Thoracic aorta (tissue), 2 donors: Measurements from ENCODE around the gene RPGRIP1L. TPM values are rescaled to one million over a fixed set of nuclear protein-coding genes. Genes with fewer than 3 reads are reported as not detected.

Experiments
- ATAC-seq: fragments of 150-250 bp; one replicate; pipeline ENCODE4 v1.8.0; 2017; ENCODE audit warnings: low read depth; ENCODE audit not compliant: insufficient number of reproducible peaks, low FRiP score
- DNase-seq: peaks from one replicate; pipeline ENCODE4 v3.0.0-alpha.2; 2020; ENCODE audit warnings: low spot score
- H3K27ac ChIP-seq, 2 donors: fragments of 200-600 bp; sonication (generic); 1 replicate in 1 of 2; 2 replicates in 1 of 2; pipeline ENCODE4 v1.5.1; 2016; ENCODE audit warnings: mild to moderate bottlenecking in 2 of 2, moderate library complexity in 2 of 2
- H3K27me3 ChIP-seq: fragments of 200-600 bp; sonication (generic); replicated peaks from 2 replicates; pipeline ENCODE4 v1.6.0; 2016; ENCODE audit warnings: mild to moderate bottlenecking; ENCODE audit not compliant: insufficient read depth
- H3K36me3 ChIP-seq: fragments of 200-600 bp; sonication (generic); one replicate; pipeline ENCODE4 v1.5.1; 2016
- H3K4me1 ChIP-seq, 2 donors: fragments of 200-600 bp; sonication (generic); 1 replicate in 1 of 2; 2 replicates in 1 of 2; pipeline versions ENCODE4 v1.5.1 to v1.6.0; 2016; ENCODE audit warnings: low read depth in 2 of 2, mild to moderate bottlenecking in 1 of 2; ENCODE audit not compliant: control insufficient read depth in 1 of 2
- H3K4me3 ChIP-seq: fragments of 200-600 bp; sonication (generic); 2 replicates; pipeline ENCODE4 v1.5.1; 2016; ENCODE audit warnings: mild to moderate bottlenecking
- H3K9me3 ChIP-seq: fragments of 200-600 bp; sonication (generic); 2 replicates; pipeline ENCODE4 v1.5.1; 2016
- CTCF ChIP-seq: fragments of 200-600 bp; sonication (generic); IDR thresholded peaks from one replicate; pipeline ENCODE4 v1.5.1; 2019; ENCODE audit warnings: antibody characterized with exemption
- total RNA-seq, 2 donors: library from RNA; depleted of rRNA; stranded (reverse); fragments of >200 nt; gene quantifications; one replicate each; pipeline versions ENCODE4 v1.1.0 to v1.2.3, GENCODE V29; 2016

Gene RPGRIP1L
- total RNA-seq, 2 donors from 2014 or later: 3.4 to 9.1 TPM

GRCh38 chr16:53565296-53565863, 138.3 kb downstream of the RPGRIP1L start:
- Histone ChIP-seq H3K4me1 (no peaks in the 10 kb centered on the region), H3K9me3 (no peaks in the 10 kb centered on the region), H3K27me3 (no peaks in the 10 kb centered on the region), H3K4me3 (no peak overlapping the region), H3K27ac (no peak overlapping the region), H3K36me3 (no peaks in the 10 kb centered on the region)
- DNase-seq (no peak), ATAC-seq (no peak)
- no peak for TF ChIP-seq CTCF

GRCh38 chr16:53563426-53563825, 140.2 kb downstream of the RPGRIP1L start:
- H3K27me3 ChIP-seq: no peaks in the 10 kb centered on the region
- no peak overlapping the region for H3K27ac ChIP-seq
- ATAC-seq (no peak), DNase-seq (no peak)
- no peaks in the 10 kb centered on the region for H3K36me3 ChIP-seq
- H3K9me3 ChIP-seq: no peaks in the 10 kb centered on the region
- no peaks in the 10 kb centered on the region for H3K4me1 ChIP-seq
- no peak overlapping the region for H3K4me3 ChIP-seq
- TF ChIP-seq CTCF: no peak

GRCh38 chr16:53561101-53561888, 142.4 kb downstream of the RPGRIP1L start:
- DNase-seq (no peak), ATAC-seq (no peak)
- no peaks in the 10 kb centered on the region for H3K9me3 ChIP-seq
- no peak overlapping the region for H3K4me3 ChIP-seq
- no peaks in the 10 kb centered on the region for H3K4me1 ChIP-seq
- no peaks in the 10 kb centered on the region for H3K36me3 ChIP-seq
- no peak for TF ChIP-seq CTCF
- H3K27me3 ChIP-seq: no peaks in the 10 kb centered on the region
- H3K27ac ChIP-seq: no peak overlapping the region

GRCh38 chr16:53559270-53559951, 144.2 kb downstream of the RPGRIP1L start:
- no peak for TF ChIP-seq CTCF
- Histone ChIP-seq H3K36me3 (no peaks in the 10 kb centered on the region), H3K9me3 (no peaks in the 10 kb centered on the region), H3K4me1 (no peaks in the 10 kb centered on the region), H3K4me3 (no peak overlapping the region), H3K27ac (no peak overlapping the region), H3K27me3 (no peaks in the 10 kb centered on the region)
- ATAC-seq (no peak), DNase-seq (no peak)

GRCh38 chr16:53558710-53559109, 144.9 kb downstream of the RPGRIP1L start:
- no peaks in the 10 kb centered on the region for H3K4me1 ChIP-seq
- DNase-seq: no peak
- H3K9me3 ChIP-seq: no peaks in the 10 kb centered on the region
- no peaks in the 10 kb centered on the region for H3K36me3 ChIP-seq
- TF ChIP-seq CTCF: no peak
- no peaks in the 10 kb centered on the region for H3K27me3 ChIP-seq
- no peak for ATAC-seq
- H3K4me3 ChIP-seq: no peak overlapping the region
- no peak overlapping the region for H3K27ac ChIP-seq
